Stimulated activated CD4-positive, alpha-beta T cell treated with anti-CD3 and anti-CD28 coated beads, Interleukin-1b, Interleukin-23, amount 100 ng/mL, for 48 hours (primary cell): ENCODE results near the gene XNDC1N.
A peak's percentile ranks its signal among the peaks of the same experiment; 100 is the strongest.
"Not testable (repeated sequence)": the region's sequence is repeated elsewhere in the genome, so short reads cannot be mapped to it uniquely, and the experiment has no call there.

Experiments used
- DNase-seq: peaks from one replicate; pipeline ENCODE4 v3.0.0-alpha.2; 2020

Gene XNDC1N

DNA sequence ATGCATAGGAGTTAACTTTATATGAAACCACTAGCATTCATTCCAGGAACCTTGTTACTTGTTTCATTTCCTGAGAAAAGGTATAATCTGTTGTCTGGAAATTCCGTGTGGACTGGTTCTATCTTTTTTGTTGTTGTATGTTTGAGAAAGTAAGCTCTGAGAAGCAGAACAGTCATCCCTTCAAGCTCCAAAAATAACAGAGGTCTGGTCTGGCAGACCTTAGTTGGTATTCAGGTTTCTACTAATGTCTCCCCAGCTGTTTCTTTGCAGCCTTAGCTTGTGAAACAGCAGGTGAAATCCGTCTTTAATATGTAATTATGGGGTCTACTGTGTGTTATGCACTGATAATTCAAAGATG, 2.8 kb upstream of the XNDC1N start:
- DNase-seq: no peak

DNA sequence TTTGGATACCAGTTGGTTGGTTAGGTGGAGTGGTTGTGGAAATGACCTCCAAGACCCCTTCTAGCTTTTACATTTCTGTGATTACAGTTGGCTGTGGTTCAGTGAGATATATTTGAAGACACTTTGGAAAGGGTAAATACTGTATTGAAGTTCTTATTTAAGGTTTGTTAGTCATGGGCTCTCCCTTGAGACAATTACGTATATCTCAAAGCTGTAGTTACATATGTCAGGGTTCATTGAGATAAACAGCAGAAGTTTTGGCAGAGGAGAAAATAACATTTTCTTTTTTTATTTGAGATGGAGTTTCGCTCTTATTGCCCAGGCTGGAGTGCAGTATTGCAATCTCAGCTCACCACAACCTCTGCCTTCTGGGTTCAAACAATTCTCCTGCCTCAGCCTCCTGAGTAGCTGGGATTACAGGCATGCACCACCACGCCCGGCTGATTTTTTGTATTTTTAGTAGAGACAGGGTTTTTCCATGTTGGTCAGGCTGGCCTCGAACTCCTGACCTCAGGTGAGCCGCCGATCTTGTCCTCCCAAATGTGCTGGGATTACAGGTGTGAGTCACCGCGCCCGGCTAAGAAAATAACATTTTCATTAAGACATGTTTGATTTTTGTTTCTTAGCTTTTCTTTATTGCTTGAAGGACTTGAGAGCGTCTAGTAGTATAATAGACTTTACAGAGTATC, 2.3 kb upstream of the XNDC1N start:
- no peak for DNase-seq

DNA sequence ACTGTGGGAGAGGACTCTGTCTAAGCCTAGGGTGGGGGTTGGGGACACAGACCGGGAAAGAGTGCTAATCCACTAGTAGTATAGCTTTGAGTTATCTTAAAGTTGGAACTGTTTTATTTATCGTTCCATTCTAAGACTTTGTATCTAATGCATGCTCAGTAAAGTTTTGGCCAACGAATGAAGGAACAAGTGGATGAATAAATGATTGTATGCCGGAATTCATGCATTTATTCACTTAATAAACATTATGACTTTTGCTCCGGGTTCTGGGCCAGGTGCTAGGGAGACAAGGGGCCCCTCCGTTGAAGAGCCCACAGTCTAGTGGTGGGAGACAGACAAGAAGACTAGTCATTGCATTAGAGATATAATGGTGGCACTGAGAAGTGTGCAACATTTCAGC, 1.1 kb upstream of the XNDC1N start:
- DNase-seq: no peak

DNA sequence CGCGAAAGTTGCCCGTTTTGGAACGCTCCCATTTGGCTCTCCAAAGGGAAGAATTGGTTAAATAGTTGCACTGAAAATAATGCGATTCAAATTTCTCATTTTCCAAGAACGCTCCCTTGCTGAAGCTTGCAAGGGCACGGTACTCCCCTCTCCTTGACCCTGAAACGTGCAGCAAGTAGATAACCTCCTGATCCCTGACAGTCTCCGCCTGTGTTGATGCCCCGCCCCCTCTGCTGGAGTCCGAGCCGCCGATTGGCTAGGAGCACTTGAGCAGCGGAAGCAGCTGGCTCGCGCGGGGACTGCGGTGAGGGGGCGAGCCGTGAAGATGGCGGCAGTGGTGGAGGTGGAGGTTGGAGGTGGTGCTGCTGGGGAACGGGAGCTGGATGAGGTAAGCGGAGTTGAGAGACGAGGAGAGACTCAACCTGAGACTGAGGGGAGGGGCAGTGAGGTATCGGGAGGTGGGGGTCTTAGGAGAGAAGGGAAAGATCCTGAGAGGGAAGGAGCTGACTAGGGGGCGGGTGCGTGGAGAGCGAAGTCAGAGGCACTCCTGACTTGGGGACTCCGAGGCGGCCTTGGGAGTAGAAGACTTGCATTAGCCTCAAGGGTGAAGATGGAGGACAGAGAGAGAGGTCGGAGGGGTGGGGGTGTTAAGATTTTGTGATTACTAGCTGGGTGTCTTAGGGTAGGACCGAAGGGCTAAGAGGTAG, 496 bp upstream of the XNDC1N start, which contains the start of gene RNF121:
Gene RNF121, plus strand, starts transcription at position 310 of the 707 bp plus-strand sequence. Its CDS starts 16 bp downstream, at position 326.
- DNase-seq: peak; percentile 99

DNA sequence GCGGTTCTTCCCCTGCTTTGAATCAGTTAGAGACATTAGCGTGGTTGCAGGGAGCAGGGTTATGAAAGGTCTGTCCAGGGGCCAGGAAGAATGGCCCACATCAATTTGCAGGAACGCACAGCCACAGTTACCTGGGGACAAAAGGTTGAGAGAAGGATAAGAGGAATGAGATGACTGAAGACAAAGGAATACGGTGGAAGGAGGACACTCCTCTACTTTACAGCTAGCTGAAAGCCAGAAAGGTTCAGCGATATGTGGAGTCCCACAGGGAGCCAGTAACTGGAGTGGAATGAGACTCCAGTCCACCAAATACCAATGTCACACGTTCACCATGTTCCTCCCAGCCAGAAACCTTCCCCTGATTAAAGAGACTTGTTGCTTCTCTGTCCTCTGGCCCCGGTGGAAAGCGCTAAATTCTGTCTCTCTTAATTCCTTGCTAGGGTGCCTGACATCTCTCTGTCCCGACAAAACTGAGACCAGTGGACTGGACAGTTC, 10.7 kb downstream of the XNDC1N start:
- DNase-seq: no peak

DNA sequence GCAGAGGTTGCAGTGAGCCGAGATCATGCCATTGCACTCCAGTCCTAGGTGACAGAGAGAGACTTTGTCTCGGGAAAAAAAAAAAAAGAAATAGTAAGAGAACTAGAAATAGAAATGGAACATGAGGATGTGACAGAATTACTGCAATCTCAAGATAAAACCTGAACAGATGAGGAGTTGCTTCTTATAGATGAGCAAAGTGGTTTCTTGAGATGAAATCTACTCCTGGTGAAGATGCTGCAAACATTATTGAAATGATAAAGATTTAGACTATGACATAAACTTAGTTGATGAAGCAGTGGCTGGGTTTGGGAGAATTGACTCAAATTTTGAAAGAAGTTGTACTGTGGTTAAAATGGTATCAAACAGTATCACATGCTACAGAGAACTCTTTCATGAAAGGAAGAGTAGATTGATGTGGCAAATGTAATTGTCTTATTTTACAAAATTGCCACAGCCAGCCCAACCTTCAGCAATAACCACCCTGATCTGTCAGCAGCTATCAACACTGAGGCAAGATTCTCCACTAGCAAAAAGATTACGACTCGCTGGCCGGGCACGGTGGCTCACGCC, 13.7 kb downstream of the XNDC1N start:
- no peak for DNase-seq

DNA sequence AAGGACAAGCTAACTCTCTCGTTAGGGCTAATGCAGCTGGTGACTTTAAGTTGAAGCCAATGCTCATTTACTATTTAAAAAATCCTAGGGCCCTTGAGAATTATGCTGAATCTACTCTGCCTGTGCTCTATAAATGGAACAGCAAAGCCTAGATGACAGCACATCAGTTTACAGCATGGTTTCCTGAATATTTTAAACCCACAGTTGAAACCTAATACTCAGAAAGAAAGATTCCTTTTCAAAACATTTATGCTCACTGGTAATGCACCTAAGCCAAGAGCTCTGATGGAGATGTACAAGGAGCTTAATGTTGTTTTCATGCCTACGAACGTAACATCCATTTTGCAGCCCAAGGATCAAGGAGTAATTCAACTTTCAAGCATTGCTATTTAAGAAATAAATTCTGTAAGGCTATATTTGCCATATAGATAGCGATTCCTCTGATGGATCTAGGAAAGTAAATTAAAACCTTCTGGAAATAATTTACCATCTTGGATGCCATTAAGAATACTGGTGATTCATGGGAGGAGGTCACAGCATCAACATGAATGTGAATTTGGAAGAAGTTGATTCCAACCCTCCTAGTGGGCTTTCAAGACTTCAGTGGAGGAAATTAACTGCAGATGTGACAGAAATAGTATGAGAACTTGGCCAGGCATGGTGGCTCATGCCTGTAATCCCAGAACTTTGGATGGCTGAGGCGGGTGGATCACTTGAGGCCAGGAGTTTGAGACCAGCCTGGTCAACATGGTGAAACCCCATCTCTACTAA, 14.5 kb downstream of the XNDC1N start:
- no peak for DNase-seq

DNA sequence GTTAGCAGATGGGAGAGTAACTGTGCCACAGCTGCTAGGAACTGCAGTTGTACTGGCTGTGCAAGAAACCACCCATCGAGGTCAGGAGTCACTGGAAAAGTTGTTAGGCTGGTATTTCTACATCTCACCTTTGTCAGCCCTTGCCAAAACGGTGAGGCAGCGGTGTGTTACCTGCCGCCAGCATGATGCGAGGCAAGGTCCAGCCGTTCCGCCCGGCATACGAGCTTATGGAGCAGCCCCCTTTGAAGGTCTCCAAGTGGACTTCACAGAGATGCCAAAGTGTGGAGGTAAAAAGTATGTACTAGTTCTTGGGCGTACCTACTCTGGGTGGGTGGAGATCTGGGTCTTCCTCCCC, 16.4 kb downstream of the XNDC1N start:
- DNase-seq: not testable (repeated sequence)

DNA sequence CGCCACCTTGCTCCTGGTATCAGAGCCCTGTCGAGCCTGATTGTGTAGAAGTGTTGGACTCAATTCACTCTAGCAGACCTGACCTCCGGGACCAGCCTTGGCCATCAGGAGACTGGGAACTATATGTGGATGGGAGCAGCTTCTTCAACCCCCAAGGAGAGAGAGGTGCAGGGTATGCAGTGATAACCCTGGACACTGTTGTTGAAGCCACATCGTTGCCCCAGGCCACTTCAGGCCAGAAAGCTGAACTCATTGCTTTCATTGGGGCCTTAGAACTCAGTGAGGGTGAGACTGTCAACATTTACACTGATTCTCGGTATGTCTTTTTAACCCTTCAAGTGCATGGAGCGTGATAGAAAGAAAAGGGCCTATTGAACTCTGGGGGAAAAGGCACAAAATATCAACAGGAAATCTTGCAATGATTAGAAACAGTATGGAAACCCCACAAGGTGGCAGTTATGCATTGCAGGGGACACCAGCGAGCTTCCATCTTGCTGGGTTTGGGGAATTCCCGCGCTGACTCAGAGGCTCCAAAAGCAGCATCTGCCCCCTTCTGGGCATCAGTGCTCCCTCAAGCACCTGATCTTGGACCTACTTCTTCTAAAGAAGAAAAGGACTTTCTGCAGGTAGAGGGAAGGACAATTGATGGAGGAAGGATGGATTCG, 16.9 kb downstream of the XNDC1N start:
- peak; percentile 82 for DNase-seq

DNA sequence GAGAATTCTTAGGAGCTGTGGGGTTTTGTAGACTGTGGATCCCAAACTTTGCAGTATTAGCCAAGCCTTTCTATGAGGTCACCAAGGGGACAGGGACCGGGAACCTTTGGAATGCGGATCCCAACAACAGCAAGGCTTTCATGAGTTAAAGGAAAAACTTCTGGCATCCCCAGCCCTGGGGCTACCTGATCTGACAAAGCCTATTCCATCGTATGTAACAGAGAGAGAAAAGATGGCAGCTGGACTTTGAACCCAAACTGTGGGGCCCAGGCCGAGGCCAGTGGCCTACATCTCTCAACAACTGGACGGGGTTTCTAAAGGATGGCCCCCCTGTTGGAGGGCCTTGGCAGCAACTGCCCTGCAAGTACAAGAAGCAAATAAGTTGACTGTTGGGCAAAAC, 17.6 kb downstream of the XNDC1N start:
- not testable (repeated sequence) for DNase-seq

DNA sequence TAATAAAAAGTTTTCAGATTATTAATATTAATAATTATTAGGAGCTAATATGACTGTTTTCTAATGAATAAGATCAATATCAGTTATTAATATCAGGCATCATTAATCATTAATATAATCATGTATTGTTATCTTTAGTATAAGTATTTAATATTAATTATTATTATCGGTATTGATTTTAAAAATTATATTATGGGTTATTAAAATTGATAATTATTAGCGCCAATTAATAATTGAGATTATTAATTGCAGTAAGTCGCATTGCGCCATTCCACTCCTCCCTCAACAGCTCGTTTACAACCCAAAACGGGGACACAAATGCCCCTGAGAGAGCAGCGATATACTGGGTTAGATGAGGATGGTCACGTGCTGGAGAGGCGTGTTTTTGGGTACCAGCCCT, 20.2 kb downstream of the XNDC1N start:
- DNase-seq: no peak

DNA sequence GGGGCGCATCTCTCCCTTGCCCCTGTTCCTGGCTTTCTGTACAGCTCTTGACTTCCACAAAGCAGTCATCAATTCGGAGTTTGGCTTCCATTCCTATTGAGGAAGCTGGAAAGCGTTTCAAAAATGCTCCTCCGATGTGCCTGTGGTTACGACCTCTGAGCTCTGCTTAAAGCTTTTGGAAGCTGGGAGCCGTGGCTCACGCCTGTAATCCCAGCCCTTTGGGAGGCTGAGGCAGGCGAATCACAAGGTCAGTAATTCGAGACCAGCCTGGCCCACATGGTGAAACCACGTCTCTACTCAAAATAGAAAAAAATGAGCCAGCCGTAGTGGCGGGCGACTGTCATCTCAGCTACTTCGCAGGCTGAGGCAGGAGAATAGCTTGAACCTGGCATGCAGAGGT, 27.3 kb downstream of the XNDC1N start:
- not testable (repeated sequence) for DNase-seq

DNA sequence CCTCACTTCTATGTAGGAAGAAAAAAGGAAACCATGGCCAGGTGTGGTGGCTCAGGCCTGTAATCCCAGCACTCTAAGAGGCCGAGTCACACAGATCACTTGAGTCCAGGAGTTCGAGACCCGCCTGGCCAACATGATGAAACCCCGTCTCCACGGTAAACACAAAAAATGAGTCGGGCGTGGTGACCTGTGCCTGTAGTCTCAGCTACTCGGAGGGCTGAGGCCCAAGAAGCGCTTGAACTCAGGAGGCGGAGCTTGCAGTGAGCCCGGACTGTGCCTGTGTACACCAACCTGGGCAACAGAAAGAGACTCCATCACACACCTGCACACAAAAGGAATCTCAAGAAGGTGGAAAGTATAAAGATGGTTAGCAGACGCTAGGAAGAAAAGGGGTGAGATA, 32.4 kb downstream of the XNDC1N start:
- no peak for DNase-seq

DNA sequence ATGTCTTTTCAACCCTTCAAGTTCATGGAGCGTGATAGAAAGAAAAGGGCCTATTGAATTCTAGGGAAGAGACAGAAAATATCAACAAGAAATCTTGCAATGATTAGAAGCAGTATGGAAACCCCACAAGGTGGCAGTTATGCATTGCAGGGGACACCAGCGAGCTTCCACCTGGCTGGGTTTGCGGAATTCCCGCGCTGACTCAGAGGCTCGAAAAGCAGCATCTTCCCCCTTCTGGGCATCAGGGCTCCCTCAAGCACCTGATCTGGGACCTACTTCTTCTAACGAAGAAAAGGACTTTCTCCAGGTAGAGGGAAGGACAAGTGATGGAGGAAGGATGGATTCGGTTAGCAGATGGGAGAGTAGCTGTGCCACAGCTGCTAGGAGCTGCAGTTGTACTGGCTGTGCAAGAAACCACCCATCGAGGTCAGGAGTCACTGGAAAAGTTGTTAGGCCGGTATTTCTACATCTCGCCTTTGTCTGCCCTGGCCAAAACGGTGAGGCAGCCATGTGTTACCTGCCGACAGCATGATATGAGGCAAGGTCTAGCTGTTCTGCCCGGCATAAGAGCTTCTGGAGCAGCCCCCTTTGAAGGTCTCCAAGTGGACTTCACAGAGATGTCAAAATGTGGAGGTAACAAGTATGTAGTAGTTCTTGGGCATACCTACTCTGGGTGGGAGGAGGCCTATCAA, 39.1 kb downstream of the XNDC1N start:
- not testable (repeated sequence) for DNase-seq

DNA sequence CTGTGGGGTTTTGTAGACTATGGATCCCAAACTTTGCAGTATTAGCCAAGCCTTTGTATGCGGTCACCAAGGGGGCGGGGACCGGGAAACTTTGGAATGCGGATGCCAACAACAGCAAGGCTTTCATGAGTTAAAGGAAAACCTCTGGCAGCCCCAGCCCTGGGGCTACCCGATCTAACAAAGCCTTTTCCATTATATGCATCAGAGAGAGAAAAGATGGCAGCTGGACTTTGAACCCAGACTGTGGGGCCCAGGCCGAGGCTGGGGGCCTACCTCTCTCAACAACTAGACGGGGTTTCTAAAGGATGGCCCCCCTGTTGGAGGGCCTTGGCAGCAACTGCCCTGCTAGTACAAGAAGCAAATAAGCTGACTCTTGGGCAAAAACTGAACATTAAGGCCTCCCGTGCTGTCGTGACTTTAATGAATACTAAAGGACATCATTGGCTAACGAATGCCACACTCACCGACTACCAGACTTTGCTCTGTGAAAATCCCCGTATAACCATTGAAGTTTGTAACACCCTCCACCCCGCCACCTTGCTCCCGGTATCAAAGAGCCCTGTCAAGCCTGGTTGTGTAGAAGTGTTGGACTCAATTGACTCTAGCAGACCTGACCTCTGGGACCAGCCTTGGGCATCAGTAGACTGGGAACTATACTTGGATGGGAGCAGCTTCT, 39.9 kb downstream of the XNDC1N start:
- not testable (repeated sequence) for DNase-seq

DNA sequence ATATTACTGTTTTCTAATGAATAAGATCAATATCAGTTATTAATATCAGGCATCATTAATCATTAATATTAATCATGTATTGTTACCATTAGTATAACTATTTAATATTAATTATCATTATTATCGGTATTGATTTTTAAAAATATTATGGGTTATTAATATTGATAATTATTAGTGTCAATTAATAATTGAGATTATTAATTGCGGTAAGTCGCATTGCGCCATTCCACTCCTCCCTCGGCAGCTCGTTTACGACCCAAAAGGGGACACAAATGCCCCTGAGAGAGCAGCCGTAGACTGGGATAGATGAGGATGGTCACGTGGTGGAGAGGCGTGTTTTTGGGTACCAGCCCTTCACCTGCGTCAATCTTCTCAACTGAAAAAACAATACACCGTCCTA, 42.6 kb downstream of the XNDC1N start:
- not testable (repeated sequence) for DNase-seq
